GM13977 (cell line): ENCODE results near the gene TMEM53.

Source experiments
- DNase-seq: peaks from one replicate; pipeline ENCODE4 v3.0.0; 2012; ENCODE audit warnings: low spot score
- CTCF ChIP-seq: IDR thresholded peaks from 2 replicates; pipeline ENCODE4 v1.5.1; 2012; ENCODE audit warnings: mild to moderate bottlenecking, control low read depth; ENCODE audit not compliant: insufficient read depth; ENCODE audit errors: extremely low read depth, missing control alignments
- in situ Hi-C: fragments of 300-500 bp; cut with MboI; formaldehyde crosslinking; loops from one replicate; pipeline ENCODE4 v1.12.0; 2022; ENCODE audit warnings: low sequenced_read_pairs, low pct_unique_long_range_greater_than_20kb, mixed read lengths, inconsistent platforms; ENCODE audit not compliant: unreplicated experiment

The TMEM53 gene

GRCh38 chr1:44698138-44698537, 23.9 kb upstream of the TMEM53 start:
- no peak for TF ChIP-seq CTCF
- in situ Hi-C loops: no loop called here
- no peak for DNase-seq

GRCh38 chr1:44696789-44697345, 22.6 kb upstream of the TMEM53 start:
- no peak for DNase-seq
- in situ Hi-C loops: no loop called here
- TF ChIP-seq CTCF: no peak

- no peak for TF ChIP-seq CTCF
- in situ Hi-C loops: no loop called here
- no peak for DNase-seq
Observed at GRCh38 chr1:44696101-44696500, 21.8 kb upstream of the TMEM53 start.

- no peak for DNase-seq
- in situ Hi-C loops: no loop called here
- no peak for TF ChIP-seq CTCF
Observed at GRCh38 chr1:44695671-44696070, 21.4 kb upstream of the TMEM53 start.

GRCh38 chr1:44694863-44695478, 20.7 kb upstream of the TMEM53 start:
- DNase-seq: peak; percentile 69
- no peak for TF ChIP-seq CTCF
- in situ Hi-C loops: no loop called here

GRCh38 chr1:44693900-44694299, 19.6 kb upstream of the TMEM53 start:
- in situ Hi-C loops: no loop called here
- no peak for TF ChIP-seq CTCF
- DNase-seq: no peak

- no peak for TF ChIP-seq CTCF
- in situ Hi-C loops: no loop called here
- DNase-seq: no peak
Observed at GRCh38 chr1:44693159-44693558, 18.9 kb upstream of the TMEM53 start.
